OCI-M2 (cell line): ENCODE measurements around the gene GAL.

ENCODE experiments used
- DNase-seq: peaks from one replicate; lab custom pipeline; 2025; ENCODE audit not compliant: unreplicated experiment; lab: John Stamatoyannopoulos, UW

Gene GAL

DNA sequence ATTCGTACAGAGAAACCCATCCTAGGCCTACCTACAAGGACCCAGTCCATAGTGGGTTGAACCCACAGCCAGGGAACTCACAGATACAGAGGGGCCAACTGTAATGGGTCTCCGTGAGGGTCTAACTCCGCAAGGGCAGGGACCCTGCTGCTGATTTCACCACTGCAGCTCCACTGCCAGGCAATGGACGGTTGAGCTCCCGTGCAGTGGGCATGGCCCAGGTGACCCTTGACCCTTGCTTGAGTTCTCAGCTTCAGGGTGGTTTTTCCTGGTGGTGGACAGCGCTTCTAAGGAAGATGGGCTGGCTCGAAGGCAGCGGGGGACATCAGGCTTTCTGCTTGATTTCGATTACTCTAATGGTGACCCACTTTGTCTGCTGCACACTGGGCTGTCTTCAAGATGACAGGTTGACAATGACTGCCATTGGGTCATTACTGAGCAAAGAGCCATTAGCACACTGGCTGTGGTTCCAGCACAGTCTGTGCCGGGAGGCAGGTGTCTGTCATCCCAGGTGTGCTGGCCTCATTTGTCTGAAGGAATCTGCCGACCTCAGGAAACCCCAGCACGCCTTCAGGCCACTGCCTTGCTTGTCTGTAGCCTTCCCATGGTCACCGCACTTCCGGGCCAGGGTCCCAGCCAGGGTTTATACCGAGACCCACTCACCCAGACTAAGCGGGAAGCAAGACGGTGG is 3.7 kb upstream of the GAL start:
- no peak for DNase-seq

DNA sequence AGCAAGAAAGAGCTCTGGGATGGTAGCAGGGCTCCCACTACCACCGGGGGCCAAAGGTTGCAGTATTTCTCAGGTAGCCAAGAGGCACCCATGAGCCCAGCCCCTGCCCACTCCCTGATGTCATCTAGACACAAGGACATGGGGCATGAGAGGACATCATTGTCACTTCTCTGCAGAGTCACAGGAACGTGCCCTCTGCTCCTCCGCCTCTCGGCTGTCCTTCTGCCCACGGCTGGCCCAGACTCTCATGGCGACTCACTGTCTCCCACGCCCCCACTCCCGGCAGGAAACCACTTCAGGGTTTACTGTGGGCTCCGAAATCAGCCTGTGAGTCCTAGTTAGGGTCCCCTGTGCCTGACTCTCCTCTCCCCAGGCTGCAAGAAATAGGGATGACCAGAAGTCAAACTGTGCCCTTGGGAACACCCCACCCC is 1.8 kb upstream of the GAL start:
- no peak for DNase-seq

DNA sequence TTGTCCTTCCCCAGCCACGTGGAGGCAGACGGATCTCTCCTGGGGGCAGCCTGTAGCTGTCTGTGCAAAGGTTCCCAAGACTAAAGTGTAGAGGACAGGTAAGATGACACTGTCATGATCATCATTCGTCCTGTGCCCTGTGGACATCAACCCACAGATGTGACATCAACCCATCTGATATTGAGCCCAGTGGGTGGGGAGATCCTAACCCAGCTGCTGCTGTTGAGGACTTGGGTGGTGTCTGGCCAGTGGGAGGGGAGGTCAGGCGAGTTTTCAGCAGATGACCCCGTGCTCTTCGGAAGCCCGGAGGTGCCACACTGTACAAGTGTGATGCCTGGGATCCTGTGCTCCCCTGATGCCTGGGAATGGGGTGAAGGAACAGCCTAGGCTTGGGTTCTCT is 1.2 kb upstream of the GAL start:
- DNase-seq: no peak

DNA sequence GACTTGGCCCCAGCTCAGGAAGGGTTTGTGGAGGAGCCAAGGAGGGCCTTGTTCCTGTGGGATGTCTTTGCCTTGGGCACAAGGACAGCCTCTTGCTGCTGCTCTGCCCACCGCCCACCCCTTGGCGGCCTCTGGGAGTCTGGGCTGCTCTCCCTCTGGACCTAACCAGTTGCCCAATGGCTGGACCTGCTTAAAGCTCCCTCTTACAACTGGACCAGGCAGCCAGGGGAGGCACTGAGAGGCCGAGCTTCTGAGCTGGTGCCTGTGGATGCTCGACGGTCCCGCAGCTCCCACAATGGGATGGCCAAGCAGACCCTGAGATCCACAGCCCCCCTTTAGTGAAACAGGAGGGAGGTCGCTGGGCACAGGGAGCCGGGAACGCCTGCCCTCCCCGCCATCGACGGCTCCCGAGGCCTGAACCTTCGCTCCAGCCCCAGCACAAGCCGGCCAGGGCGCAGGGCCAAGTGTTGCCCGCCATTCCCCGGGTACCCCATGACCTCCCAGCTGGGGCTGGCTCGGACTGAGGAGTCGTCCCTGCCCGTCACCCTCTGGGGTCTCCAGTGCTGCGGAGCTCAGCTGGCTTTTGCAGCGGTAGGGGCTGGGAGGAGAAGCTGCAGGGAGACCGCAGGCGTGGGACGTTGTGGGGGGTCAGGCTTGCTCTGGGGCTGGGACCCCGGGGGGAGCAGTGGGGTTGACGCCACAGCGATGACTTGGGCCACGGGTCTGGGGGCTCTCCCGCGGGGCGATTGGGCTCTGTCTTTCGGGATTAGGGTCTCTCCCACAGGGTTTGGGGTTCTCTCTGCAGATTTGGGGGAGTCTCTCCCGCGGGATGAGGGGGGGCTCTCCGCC is 584 bp upstream of the GAL start:
- DNase-seq: no peak

DNA sequence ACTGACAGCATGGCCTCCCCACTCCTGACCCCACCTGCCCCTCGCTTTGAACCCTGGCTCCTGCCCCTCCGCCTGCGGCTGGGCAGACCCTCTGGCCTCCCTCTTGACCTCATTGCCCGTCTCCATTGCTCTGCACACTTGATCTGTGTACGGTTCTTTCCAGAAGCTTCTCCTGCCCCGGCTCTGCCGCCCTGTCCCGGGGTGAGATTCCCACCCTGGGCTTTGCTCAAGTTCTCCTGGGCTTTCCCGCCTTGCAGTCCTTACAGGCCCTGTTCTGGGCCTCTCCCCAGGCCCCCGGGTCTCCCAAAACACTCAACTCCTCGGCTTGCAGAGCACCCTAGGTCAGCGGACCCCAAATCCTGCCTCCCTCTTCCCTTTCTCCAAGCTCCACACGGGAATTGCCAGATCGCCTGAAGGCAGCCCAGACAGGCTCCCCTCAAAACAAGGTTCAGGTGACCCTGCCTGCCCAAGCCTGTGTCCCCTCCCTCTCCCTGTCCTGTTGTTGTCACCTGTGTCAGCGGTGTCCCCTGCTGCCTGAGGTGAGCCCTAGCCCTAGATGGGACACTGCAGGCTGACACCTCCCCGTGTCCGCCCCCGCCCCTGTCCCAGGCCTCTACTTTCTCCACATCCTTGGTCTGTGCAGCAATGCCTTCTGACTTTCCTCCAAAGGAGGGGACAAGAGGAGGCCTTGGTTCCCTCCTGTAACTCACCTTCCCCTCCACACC is 1.5 kb downstream of the GAL start:
- DNase-seq: no peak

DNA sequence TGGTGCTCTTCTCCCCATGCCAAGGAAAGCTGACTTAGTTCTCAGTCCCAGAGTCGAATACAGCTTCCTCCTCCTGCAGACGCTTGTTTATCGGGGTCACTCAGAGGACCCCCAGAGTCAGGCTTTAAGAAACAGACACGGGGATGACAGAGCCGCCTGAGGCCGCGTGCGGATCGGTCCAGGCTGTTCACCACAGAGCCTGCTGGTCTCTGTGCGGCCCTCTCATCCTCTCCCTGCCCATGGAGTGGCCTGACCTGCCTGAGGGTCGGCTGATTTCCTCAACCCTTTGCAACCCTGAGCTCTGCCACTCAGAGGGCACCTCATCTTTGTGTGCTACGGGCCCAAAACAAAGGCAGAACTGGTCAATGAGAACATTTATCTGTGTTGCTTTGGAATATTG is 2.1 kb downstream of the GAL start:
- DNase-seq: no peak

DNA sequence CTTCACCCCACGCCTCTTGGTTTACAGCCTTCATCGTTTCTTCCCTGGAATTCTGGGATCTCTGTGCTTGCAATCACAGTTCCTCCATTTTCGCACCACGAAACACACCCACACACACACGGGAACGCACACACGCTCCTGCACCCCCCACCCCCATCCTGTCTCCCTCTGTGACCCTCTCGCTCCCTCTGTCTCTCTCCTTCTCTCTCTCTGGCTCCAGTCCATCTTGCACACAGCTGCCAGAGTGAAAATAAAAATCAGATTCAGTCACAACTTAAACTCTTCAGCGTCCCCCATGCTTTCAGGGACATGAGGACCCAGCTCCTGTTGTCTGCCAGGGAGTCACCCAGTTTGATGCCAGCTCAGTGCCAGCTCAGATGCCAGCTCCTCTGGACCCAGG is 3.0 kb downstream of the GAL start:
- no peak for DNase-seq

DNA sequence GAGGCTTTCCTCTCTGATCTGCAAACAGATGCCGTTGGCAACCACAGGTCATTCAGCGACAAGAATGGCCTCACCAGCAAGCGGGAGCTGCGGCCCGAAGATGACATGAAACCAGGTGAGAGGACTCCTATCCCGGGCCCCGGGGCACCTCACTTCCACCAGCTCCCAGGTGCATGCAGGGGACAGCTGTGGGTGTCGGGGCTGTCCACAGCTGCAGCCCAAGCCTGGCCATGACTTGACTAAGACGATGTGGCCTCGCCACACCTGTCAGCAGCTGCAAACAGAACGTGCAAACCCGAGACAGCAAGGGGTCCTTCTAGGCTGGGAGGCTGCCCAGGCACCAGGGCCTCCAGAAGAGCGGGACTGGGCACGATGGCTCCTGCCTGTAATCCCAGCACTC is 3.6 kb downstream of the GAL start:
- no peak for DNase-seq

DNA sequence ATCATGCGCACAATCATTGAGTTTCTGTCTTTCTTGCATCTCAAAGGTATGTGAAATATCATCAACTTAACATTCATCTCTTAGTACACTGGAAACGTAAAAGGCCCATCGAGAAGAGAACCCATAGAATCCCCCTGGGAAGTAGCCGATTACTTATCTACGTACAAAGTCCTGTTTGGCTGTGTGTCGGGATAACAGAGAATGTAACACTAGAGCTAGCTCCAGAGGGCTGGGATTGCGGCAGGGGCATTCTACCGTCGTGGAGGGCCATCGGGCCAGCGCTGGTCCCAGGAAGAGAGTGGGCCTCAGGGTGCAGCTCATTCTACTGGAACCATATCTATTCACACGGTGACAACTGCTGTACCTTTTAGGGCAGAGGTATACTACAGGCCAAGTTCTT is 4.5 kb downstream of the GAL start:
- DNase-seq: no peak

DNA sequence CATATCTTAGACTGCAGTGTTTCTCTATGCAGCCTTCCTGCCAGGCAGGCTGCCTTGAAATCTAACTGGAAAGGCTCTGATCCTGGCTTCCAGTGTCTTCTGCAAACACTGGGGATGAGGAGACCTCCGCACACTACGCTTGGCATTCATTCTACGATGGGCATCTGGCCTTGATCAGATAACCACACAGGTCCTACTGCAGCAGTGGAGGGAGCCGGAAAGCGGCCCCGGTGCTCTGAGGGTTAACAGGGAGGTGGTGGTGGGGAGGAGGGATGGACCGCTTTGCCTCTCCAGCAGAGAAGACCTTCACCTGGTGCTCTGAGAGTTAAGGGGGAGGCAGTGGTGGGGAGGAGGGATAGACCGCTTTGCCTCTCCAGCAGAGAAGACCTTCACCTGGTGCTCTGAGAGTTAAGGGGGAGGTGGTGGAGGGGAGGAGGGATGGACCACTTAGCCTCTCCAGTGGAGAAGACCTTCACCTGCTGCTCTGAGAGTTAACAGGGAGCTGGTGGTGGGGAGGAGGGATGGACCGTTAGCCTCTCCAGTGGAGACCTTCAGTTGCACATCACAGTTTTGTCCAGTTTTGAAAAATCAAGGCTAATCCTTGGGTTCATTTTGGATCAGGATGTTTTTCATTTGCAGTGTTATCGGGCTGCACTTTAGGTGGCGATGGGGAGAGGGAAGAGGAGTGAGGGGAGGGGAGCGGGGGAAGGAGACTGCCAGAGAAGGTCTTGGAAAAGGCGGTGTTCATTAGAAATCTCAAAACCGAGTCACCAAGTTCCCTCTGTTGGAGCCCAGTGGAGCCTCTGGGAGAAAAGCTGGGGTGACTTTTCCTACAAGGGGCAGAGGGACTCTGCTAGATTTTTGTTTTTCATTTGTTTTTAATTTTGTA is 5.6 kb downstream of the GAL start:
- no peak for DNase-seq

DNA sequence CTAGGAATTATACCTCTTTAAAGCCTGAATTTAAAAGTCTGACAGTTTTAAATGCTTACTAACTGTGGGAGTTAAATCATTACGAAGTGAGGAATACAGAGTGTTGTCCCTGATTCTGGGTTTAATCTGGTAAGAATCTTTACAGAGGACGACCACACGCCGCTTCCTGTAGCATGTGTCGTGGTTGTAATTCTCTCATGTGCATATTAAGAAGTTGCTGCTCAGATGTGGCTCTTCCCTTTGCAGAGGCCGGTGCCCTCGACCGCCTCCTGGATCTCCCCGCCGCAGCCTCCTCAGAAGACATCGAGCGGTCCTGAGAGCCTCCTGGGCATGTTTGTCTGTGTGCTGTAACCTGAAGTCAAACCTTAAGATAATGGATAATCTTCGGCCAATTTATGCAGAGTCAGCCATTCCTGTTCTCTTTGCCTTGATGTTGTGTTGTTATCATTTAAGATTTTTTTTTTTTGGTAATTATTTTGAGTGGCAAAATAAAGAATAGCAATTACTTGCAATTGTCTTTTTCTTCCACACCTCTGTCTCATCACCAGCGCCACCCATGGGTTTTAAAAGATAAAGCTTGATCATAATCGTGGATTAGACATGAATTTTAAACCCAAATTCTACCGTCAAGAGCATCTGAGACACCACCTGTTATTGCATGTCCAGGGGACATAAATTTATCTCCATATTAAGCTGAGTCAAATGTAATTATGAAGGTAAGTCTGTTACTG is 6.5 kb downstream of the GAL start:
- no peak for DNase-seq

DNA sequence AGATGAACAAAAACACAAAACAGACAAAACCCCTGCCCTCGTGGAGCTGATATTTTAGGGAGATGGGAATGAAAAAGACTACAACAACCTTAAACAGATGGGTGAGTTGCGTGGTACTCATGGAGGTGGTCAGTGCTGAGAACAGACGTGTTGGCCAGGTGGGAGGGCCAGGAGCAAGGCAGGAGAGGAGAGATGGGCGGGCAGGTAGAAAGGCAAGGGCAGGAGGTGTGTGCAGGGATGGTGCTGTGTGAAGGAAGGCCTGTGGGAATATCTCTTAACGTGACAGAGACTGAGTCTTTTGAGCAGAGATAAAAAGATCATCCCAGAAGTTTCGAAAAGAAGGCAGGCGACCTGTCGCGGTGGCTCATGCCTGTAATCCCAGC is 7.0 kb downstream of the GAL start:
- DNase-seq: no peak

DNA sequence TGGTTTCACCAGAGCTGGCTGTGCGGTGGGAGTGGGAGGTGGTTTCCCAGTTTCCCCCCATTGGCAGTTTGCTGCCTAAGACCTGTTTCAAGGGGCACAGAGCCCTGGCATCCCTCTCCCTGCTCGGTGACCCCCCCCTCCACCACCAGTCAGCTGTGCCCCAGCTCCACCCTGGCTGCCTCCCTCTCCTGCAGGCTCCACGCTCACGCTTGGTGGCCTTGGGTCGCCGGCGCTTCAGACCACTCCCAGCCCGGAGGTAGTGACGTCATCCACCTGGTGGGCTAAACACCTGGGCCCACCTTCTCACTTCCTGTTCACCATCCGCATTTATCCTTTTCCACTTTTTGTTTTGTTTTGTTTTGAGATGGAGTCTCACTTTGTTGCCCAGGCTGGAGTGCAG is 7.8 kb downstream of the GAL start:
- no peak for DNase-seq

DNA sequence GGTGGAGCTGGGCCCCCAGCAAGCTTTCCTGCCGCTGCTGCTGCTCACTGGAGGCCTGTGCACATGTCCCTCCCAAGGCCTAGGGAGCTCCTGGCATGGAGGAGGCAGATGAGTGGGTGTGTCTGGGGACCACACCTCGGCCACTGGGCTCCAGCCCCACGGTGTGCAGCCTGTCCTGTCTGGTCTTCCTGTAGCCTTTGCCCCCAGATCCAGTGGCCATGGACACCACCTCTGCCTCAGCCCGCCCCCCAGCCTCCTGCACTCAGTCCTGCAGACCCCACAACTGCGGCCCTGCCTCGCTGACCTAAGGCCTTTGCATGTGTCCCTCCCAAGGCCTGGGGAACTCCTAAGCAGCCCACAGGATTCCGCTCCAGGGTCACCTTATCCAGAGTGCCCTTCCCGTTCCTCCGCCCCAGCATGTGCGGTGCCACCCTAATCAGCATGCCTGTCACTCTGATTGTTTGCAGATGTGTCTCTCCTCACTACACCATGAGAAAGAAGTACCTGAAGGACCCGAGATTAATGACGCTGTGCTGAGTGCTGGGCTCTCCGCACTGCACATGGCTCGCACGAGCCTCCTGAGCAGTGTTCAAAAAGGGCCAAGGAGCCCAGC is 8.6 kb downstream of the GAL start:
- no peak for DNase-seq

DNA sequence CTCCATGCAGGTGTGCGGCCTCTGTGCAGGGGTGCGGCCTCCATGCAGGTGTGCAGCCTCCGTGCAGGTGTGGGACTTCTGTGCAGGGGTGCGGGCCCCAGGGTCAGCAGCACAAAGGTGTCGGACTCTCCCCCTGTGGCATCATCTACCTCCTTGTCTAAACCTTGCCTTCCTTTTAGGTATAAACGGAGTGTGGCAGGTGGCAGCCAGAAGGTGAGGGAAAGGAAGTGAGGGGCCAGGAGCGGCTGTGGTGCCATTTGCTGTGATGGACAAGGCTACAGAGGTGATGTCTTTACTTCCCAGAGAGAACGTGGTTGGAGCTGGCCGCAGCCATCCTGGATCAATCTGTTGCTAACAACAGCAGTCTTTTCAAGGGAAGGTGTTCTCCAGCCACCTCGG is 9.1 kb downstream of the GAL start:
- no peak for DNase-seq

DNA sequence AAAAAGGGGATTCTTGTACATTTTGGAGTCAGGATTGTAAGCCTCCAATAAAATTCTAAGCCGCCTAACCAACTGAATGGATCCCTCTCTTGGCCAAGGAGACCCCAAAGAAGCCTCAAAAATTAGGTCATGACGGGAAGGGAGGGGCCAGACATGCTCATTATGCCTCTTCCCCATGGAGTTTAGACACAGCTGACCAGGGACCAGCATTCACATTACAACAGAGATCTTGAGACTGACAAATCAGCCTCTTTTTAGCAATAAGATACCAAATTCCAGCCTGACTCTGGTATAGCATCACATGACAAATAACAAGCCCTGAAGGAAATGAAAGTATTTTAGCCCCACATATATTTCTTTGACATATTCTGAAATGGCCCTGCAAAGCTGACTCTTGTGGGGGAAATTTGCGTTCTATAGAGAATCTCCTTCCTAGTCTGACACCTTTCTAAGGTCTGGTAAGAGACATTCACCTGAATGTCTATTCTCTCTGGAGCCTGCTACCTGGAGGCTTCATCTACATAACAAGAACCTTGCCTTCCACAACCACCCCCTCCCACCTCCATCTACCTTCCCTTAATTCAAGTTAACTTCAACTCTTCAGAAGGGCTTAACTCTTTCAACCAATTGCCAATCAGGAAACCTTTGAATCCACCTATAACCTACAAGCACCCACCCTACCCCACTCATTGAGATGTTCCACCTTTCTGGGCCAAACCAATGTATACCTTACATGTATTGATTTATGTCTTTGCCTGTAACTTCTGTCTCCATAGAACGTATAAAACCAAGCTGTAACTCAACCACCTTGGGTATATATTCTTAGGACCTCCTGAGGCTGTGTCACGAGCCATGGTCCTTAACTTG is 10.3 kb downstream of the GAL start:
- no peak for DNase-seq

DNA sequence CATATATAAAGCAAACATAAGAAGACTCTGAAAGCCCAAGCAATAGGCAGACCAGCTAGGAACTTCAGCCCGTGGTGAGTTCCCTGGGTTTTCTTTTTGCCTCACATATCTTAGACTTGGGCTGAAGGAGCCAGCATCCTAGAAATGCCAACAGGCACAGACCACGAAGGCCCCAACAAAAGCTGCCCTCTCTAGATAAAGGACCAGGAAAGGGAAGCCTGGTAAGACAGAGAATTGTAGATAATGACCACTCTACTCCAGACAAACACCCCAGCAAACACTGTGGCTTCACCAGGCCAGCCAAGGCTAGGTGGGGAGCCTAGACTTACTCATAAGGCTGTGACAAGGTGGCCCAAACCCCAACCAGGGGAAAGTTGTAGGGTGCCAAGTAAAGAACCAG is 11.2 kb downstream of the GAL start:
- no peak for DNase-seq

DNA sequence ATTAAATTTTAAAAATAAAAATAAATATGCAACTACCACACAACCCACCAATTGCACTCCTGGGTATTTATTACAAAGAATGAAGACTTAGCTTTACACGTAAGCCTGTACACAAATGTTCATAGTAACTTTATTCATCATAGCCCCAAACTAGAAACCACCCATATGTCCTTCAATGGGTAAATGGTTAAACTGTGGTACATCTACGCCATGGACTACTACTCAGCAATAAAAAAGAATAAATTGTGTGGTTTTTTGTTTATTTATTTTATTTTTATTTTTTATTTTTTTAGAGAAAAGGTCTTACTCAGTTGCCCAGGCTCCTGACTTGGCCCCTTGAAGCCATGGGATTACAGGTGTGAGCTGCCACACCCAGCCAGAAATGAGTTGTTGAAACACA is 14.6 kb downstream of the GAL start:
- DNase-seq: no peak

DNA sequence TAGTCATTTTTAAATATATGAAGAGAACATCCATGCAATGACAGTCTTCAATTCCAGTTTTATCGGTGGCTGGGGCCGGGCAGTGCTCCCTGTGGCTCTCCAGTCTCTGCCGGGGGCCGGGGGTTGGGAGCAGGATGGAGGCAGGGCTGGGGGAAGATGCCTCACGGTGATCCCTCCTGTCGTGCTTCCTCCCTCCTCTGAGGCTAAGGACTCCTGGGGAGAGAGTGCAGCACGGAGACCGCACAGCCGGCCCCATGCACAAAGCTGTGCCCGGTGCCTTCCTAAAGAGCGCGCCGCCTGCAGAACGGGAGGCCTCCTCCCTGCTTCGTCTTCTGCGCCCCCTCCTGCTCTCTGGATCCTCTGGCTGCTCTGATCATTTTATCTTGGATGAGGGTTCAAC is 20.5 kb downstream of the GAL start:
- no peak for DNase-seq
